OCI-LY7 (cell line): ENCODE measurements around the gene ATMIN.

ENCODE experiments used
- CTCF ChIP-seq: fragments of 200-600 bp; sonication (generic); conservative IDR thresholded peaks from 2 replicates; pipeline ENCODE4 v1.5.1; 2014; ENCODE audit warnings: mild to moderate bottlenecking, antibody characterized with exemption, low read length, moderate library complexity, mixed read lengths
- EZH2phosphoT487 ChIP-seq: fragments of 200-600 bp; sonication (generic); IDR thresholded peaks from 2 replicates; pipeline ENCODE4 v1.6.1; 2018; ENCODE audit warnings: low read depth, borderline replicate concordance, mild to moderate bottlenecking, mixed run types, antibody characterized with exemption, low read length, moderate library complexity, mixed read lengths

- TF ChIP-seq CTCF: no peak
- TF ChIP-seq EZH2phosphoT487: no peak
These were observed 32.6 kb upstream of the ATMIN start for GRCh38 chr16:81003064-81003463.
